Measurements from ENCODE around the gene TJP3.

Gene TJP3

GRCh38 chr19:3778899-3779723 is 70.9 kb downstream of the TJP3 start:
- no peak for DNase-seq (ENCODE audit: insufficient read length)
- no peak for TF ChIP-seq POLR2AphosphoS5 (IDR thresholded peaks at IDR 0.05; ENCODE audit: low read depth, low read length)
- TF ChIP-seq POLR2A (IDR thresholded peaks at IDR 0.05; ENCODE audit: low read depth, low read length), result no peak
- TF ChIP-seq TAF1 (IDR thresholded peaks at IDR 0.05; ENCODE audit: borderline replicate concordance, low read depth, low read length), result no peak
- FAIRE-seq, result no peak

GRCh38 chr19:3780786-3781304 is 72.7 kb downstream of the TJP3 start:
- FAIRE-seq (no peak), DNase-seq (ENCODE audit: insufficient read length) (no peak)
- no peak for TF ChIP-seq POLR2A (IDR thresholded peaks at IDR 0.05; ENCODE audit: low read depth, low read length)
- TF ChIP-seq TAF1 (IDR thresholded peaks at IDR 0.05; ENCODE audit: borderline replicate concordance, low read depth, low read length), result no peak
- TF ChIP-seq POLR2AphosphoS5 (IDR thresholded peaks at IDR 0.05; ENCODE audit: low read depth, low read length), result no peak

GRCh38 chr19:3781603-3782002 is 73.4 kb downstream of the TJP3 start:
- FAIRE-seq, result no peak
- DNase-seq (ENCODE audit: insufficient read length), result no peak
- TF ChIP-seq POLR2AphosphoS5 (IDR thresholded peaks at IDR 0.05; ENCODE audit: low read depth, low read length) (no peak), TAF1 (IDR thresholded peaks at IDR 0.05; ENCODE audit: borderline replicate concordance, low read depth, low read length) (no peak), POLR2A (IDR thresholded peaks at IDR 0.05; ENCODE audit: low read depth, low read length) (no peak)

GRCh38 chr19:3782330-3782729 is 74.1 kb downstream of the TJP3 start:
- DNase-seq (ENCODE audit: insufficient read length) (no peak), FAIRE-seq (no peak)
- TF ChIP-seq TAF1 (IDR thresholded peaks at IDR 0.05; ENCODE audit: borderline replicate concordance, low read depth, low read length) (no peak), POLR2AphosphoS5 (IDR thresholded peaks at IDR 0.05; ENCODE audit: low read depth, low read length) (no peak), POLR2A (IDR thresholded peaks at IDR 0.05; ENCODE audit: low read depth, low read length) (no peak)

- FAIRE-seq (no peak), DNase-seq (ENCODE audit: insufficient read length) (no peak)
- TF ChIP-seq POLR2AphosphoS5 (IDR thresholded peaks at IDR 0.05; ENCODE audit: low read depth, low read length) (no peak), TAF1 (IDR thresholded peaks at IDR 0.05; ENCODE audit: borderline replicate concordance, low read depth, low read length) (no peak), POLR2A (IDR thresholded peaks at IDR 0.05; ENCODE audit: low read depth, low read length) (no peak)
Measured at GRCh38 chr19:3782903-3783302, 74.7 kb downstream of the TJP3 start.

- no peak for DNase-seq (ENCODE audit: insufficient read length)
- no peak for FAIRE-seq
- TF ChIP-seq POLR2AphosphoS5 (IDR thresholded peaks at IDR 0.05; ENCODE audit: low read depth, low read length) (no peak), POLR2A (IDR thresholded peaks at IDR 0.05; ENCODE audit: low read depth, low read length) (no peak), TAF1 (IDR thresholded peaks at IDR 0.05; ENCODE audit: borderline replicate concordance, low read depth, low read length) (no peak)
Measured at GRCh38 chr19:3783660-3784584, 75.7 kb downstream of the TJP3 start.

GRCh38 chr19:3784607-3785450 is 76.6 kb downstream of the TJP3 start:
- FAIRE-seq (no peak), DNase-seq (ENCODE audit: insufficient read length) (no peak)
- TF ChIP-seq POLR2A (IDR thresholded peaks at IDR 0.05; ENCODE audit: low read depth, low read length) (no peak), TAF1 (IDR thresholded peaks at IDR 0.05; ENCODE audit: borderline replicate concordance, low read depth, low read length) (no peak), POLR2AphosphoS5 (IDR thresholded peaks at IDR 0.05; ENCODE audit: low read depth, low read length) (no peak)

GRCh38 chr19:3785451-3785937 is 77.3 kb downstream of the TJP3 start:
- no peak for DNase-seq (ENCODE audit: insufficient read length)
- no peak for FAIRE-seq
- no peak for TF ChIP-seq POLR2A (IDR thresholded peaks at IDR 0.05; ENCODE audit: low read depth, low read length)
- no peak for TF ChIP-seq TAF1 (IDR thresholded peaks at IDR 0.05; ENCODE audit: borderline replicate concordance, low read depth, low read length)
- no peak for TF ChIP-seq POLR2AphosphoS5 (IDR thresholded peaks at IDR 0.05; ENCODE audit: low read depth, low read length)

GRCh38 chr19:3785938-3786824 is 78.0 kb downstream of the TJP3 start, which contains the start of gene MATK:
Gene MATK (minus strand): TSS chr19:3786381. CDS start chr19:3785135, 1,246 bp downstream.
- FAIRE-seq, result no peak
- TF ChIP-seq POLR2AphosphoS5 (IDR thresholded peaks at IDR 0.05; ENCODE audit: low read depth, low read length), result no peak
- TF ChIP-seq POLR2A (IDR thresholded peaks at IDR 0.05; ENCODE audit: low read depth, low read length), result no peak
- no peak for TF ChIP-seq TAF1 (IDR thresholded peaks at IDR 0.05; ENCODE audit: borderline replicate concordance, low read depth, low read length)
- no peak for DNase-seq (ENCODE audit: insufficient read length)

Measured in GM12892 (cell line).